H1 (cell line): ENCODE measurements around the gene CLMP. TPM values are rescaled to one million over a fixed set of nuclear protein-coding genes. Genes with fewer than 3 reads are reported as not detected.

Source experiments
- GABPA ChIP-seq: IDR thresholded peaks from 2 replicates; pipeline ENCODE4 v1.6.1; 2011; ENCODE audit warnings: mild to moderate bottlenecking, low read length, moderate library complexity, borderline replicate concordance; ENCODE audit not compliant: insufficient read depth
- polyA plus RNA-seq, 7 experiments: library from polyadenylated mRNA; depleted of rRNA in 3 of 7; stranded (reverse) in 5 of 7; unstranded in 2 of 7; fragments of >200 nt in 5 of 7; fragments of 200-250 nt in 2 of 7; gene quantifications; 1 replicate in 5 of 7; 2 replicates in 1 of 7; 4 replicates in 1 of 7; pipeline versions ENCODE4 v1.2.1 to v1.2.3, GENCODE V29; 2011 to 2013; ENCODE audit warnings: missing spikeins in 2 of 7, mixed read lengths in 2 of 7
- total RNA-seq: library from RNA; stranded (reverse); fragmentation: NEBNext Ultra II Directional; extraction: Animal tissue kit (Norgen Biotek cat#: 25700); gene quantifications from 2 replicates; pipeline ENCODE4 v1.2.1, GENCODE V29; 2021
- TF ChIP-seq, protein P1 (sequence below), 3 experiments: IDR thresholded peaks; 1 replicate in 2 of 3; 2 replicates in 1 of 3; pipeline versions ENCODE4 v1.5.1 to v1.6.1; 2011; ENCODE audit warnings: low read length in 3 of 3, mild to moderate bottlenecking in 3 of 3, inconsistent platforms in 2 of 3, low read depth in 1 of 3, moderate library complexity in 1 of 3; ENCODE audit not compliant: insufficient read depth in 1 of 3; ENCODE audit errors: control extremely low read depth in 1 of 3

CLMP gene
- total and polyA plus RNA-seq, 2 of the 8 experiments (the other 6 are each of a cell fraction or from before 2014, with no cell fraction given): 9.9 to 24.1 TPM

DNA sequence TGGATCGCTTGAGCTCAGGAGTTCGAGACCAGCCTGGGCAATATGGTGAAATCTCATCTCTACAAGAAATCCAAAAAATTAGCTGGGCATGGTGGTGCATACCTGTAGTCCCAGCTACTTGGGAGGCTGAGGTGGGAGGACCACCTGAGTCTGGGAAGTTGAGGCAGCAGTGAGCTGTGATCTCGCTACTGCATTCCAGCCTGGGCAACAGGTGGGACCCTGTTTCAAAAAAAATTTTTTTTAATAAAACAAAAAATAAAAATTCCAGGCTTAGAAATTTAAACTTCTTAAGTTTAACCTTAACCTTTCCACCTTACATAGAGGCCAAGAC, 21.2 kb downstream of the CLMP start (continued):
- TF ChIP-seq, protein P1, sequence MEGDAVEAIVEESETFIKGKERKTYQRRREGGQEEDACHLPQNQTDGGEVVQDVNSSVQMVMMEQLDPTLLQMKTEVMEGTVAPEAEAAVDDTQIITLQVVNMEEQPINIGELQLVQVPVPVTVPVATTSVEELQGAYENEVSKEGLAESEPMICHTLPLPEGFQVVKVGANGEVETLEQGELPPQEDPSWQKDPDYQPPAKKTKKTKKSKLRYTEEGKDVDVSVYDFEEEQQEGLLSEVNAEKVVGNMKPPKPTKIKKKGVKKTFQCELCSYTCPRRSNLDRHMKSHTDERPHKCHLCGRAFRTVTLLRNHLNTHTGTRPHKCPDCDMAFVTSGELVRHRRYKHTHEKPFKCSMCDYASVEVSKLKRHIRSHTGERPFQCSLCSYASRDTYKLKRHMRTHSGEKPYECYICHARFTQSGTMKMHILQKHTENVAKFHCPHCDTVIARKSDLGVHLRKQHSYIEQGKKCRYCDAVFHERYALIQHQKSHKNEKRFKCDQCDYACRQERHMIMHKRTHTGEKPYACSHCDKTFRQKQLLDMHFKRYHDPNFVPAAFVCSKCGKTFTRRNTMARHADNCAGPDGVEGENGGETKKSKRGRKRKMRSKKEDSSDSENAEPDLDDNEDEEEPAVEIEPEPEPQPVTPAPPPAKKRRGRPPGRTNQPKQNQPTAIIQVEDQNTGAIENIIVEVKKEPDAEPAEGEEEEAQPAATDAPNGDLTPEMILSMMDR (IDR thresholded peaks at IDR 0.05; ENCODE audit: control extremely low read depth in 1 of 3, insufficient read depth in 1 of 3, low read depth in 1 of 3, low read length in 3 of 3): no peak
- no peak for TF ChIP-seq GABPA
